Testis (tissue), 2 donors: ENCODE data around the gene OPHN1.

Experiments used
- POLR2A ChIP-seq: fragments of 450-650 bp; IDR thresholded peaks from one replicate; pipeline ENCODE4 v1.6.1; 2017; ENCODE audit warnings: antibody characterized with exemption, mild to moderate bottlenecking, moderate library complexity
- TF ChIP-seq, protein P1 (sequence below), 3 experiments: fragments of 450-650 bp in 2 of 3; fragments of 200-600 bp in 1 of 3; sonication (generic) in 1 of 3; IDR thresholded peaks; one replicate each; pipeline ENCODE4 v1.5.1; 2016 to 2019; ENCODE audit warnings: antibody characterized with exemption in 3 of 3, mild to moderate bottlenecking in 2 of 3, moderate library complexity in 1 of 3

DNA sequence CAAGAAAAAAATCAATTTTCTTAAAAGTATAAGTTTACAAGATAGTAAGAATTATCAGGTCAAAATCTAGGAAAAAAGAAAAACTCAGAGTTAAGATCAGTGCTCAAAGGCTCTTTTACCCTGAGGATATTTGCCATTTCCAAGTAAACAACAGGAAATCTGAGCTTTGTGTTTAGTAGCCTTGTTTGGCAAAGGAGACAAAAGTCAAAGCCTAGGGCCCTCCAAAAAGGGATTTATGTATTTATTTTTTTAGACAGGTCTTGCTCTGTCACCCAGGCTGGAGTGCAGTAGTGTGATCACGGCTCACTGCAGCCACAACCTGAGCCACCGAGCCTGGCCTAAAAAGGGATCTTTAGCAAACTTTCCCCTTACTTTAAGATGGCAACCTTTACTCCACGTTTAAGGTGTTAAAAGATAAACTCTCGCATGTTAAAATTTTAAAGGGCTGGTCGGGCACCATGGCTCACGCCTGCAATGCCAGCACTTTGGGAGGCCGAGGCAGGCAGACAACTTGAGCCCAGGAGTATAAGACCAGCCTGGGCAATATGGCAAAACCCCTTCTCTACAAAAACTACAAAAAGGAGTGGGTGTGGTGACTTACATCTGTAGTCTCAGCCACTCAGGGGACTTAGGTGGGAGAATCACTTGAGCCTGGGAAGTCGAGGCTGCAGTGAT, 21.3 kb upstream of the OPHN1 start:
- no peak for TF ChIP-seq POLR2A
- TF ChIP-seq, protein P1, sequence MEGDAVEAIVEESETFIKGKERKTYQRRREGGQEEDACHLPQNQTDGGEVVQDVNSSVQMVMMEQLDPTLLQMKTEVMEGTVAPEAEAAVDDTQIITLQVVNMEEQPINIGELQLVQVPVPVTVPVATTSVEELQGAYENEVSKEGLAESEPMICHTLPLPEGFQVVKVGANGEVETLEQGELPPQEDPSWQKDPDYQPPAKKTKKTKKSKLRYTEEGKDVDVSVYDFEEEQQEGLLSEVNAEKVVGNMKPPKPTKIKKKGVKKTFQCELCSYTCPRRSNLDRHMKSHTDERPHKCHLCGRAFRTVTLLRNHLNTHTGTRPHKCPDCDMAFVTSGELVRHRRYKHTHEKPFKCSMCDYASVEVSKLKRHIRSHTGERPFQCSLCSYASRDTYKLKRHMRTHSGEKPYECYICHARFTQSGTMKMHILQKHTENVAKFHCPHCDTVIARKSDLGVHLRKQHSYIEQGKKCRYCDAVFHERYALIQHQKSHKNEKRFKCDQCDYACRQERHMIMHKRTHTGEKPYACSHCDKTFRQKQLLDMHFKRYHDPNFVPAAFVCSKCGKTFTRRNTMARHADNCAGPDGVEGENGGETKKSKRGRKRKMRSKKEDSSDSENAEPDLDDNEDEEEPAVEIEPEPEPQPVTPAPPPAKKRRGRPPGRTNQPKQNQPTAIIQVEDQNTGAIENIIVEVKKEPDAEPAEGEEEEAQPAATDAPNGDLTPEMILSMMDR (IDR thresholded peaks at IDR 0.05): no peak
